GM06990 (cell line): ENCODE measurements around the gene DOCK2.
"Not testable (repeated sequence)": the region's sequence is repeated elsewhere in the genome, so short reads cannot be mapped to it uniquely, and the experiment has no call there.

ENCODE experiments used
- DNase-seq: peaks from one replicate; pipeline ENCODE4 v3.0.0-alpha.2; 2011; ENCODE audit not compliant: insufficient read length; ENCODE audit errors: extremely low read depth
- H3K27me3 ChIP-seq: replicated peaks from 2 replicates; pipeline ENCODE4 v1.6.0; 2011; ENCODE audit warnings: low read length; ENCODE audit not compliant: control insufficient read depth, insufficient read depth
- H3K36me3 ChIP-seq: 2 replicates; pipeline ENCODE4 v1.5.1; 2011; ENCODE audit warnings: low read length; ENCODE audit not compliant: control insufficient read depth, insufficient read depth
- H3K4me3 ChIP-seq: replicated peaks from 2 replicates; pipeline ENCODE4 v1.5.1; 2011; ENCODE audit warnings: low read depth, mild to moderate bottlenecking, control low read depth, low read length
- TF ChIP-seq, protein P1 (sequence below): IDR thresholded peaks from 2 replicates; pipeline ENCODE4 v1.5.1; 2011; ENCODE audit warnings: low read length, control low read depth, mild to moderate bottlenecking, inconsistent platforms; ENCODE audit not compliant: insufficient read depth, poor library complexity, severe bottlenecking

Gene DOCK2

DNA sequence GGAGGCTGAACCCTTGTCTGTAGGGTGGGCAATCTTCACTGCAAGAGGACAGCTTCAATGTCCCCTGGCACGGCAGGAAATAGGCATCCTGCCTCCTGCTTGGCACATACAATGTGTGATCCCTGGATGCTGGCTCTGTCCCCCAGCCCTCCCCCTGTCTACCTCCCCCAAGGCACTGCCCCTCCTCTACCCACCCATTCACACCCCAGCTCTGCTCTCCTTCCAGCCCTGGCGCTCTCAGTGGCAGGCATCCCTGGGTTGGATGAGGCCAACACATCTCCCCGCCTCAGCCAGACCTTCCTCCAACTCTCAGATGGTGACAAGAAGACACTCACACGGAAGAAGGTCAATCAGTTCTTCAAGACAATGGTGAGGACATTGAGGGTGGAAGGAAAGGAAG lies 444.5 kb downstream of the DOCK2 start:
- H3K4me3 ChIP-seq = no peak overlapping the region
- no peak for DNase-seq

DNA sequence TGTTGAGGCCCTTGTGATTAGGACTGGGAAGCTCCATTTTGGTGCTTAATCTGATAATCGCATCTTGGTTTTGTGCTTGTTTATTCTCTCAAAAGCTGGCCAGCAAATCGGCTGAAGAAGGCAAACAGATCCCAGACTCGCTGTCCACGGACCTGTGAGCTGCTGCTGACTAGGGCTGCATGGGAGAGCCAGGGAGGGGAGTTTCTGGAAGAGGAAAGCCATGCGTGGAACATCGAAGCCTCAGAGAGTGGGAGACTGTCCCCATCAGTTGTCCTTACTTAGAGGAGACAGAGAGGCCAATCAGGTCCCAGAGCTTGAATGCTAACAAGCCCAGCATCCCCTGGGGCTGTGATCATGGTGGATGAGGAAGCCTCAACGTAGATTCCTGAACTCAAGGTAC lies 445.6 kb downstream of the DOCK2 start:
- Histone ChIP-seq H3K27me3 (no peaks in the 10 kb centered on the region), H3K36me3 (peaks cover 48% of the 10 kb centered on the region), H3K4me3 (no peak overlapping the region)
- TF ChIP-seq, protein P1, sequence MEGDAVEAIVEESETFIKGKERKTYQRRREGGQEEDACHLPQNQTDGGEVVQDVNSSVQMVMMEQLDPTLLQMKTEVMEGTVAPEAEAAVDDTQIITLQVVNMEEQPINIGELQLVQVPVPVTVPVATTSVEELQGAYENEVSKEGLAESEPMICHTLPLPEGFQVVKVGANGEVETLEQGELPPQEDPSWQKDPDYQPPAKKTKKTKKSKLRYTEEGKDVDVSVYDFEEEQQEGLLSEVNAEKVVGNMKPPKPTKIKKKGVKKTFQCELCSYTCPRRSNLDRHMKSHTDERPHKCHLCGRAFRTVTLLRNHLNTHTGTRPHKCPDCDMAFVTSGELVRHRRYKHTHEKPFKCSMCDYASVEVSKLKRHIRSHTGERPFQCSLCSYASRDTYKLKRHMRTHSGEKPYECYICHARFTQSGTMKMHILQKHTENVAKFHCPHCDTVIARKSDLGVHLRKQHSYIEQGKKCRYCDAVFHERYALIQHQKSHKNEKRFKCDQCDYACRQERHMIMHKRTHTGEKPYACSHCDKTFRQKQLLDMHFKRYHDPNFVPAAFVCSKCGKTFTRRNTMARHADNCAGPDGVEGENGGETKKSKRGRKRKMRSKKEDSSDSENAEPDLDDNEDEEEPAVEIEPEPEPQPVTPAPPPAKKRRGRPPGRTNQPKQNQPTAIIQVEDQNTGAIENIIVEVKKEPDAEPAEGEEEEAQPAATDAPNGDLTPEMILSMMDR = no peak
- DNase-seq = no peak

More for the DNA sequence above, 444.5 kb downstream of the DOCK2 start:
- Histone ChIP-seq H3K27me3 (no peaks in the 10 kb centered on the region), H3K36me3 (peaks cover 47% of the 10 kb centered on the region)
- TF ChIP-seq, protein P1 = no peak

DNA sequence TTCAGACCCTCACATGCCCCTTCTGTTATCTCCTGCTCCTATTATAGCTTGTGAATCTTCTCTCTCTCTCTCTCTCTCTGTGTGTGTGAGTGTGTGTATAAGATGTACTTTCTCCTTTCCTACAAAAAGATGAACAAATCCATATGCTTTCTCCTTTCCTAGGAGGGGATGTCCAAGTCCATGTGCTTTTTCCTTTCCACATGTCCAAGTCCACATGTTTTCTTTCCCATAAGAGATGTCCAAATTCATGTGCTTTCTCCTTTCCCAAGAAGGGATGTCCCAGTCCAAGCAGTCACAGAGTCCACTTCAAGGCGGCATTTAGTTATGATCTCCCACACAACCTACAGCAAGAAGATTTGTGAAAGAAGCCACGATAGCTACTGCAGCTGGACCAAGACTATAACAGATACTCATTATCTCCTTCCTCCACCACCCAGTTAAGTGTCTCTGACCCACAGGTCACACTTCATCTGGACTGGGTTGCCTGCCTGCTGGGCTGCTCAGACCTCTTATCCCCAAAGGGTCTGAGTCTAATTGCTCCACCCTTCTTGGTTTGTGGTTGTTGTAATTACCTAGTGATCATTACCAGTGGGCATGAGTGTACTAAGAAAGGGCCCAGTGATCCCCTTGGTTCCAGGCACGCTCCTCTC lies 450.2 kb downstream of the DOCK2 start:
- TF ChIP-seq, protein P1 = no peak
- Histone ChIP-seq H3K36me3 (peaks cover 17% of the 10 kb centered on the region), H3K4me3 (no peak overlapping the region), H3K27me3 (no peaks in the 10 kb centered on the region)
- no peak for DNase-seq

DNA sequence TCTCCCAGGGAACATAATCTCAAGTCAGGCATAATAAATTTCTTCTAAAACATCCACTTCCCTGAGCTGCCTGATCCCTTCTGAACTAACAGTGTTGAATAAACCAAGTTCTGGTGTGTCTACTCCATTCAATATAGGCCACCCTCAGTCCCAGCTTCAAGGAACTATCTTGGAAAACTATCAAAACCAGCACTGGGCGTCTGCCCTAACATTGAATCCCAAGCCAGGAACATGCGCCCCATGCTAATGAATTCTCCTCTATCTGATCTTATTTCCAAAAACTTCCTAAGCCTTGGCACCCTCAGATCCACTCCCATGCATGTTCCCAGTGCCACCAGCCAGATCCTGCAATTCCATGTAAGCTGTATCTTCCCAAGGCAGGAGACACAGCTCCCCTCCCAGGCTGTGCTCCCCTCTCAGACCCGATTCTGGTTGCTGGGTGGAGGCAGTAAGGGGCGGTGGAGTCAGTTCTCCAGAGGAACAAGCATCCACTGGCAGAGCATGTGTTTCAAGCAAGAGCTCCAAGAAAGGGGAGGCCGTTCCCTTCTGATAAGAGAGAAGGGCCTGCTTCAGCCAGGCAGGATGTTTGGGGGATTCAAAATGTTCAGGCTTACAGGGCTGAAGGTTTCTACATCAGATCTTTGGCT lies 455.5 kb downstream of the DOCK2 start:
- Histone ChIP-seq H3K27me3 (no peaks in the 10 kb centered on the region), H3K36me3 (no peaks in the 10 kb centered on the region; the same call in 1 of the 2 replicates), H3K4me3 (no peak overlapping the region)
- no peak for DNase-seq
- TF ChIP-seq, protein P1 = no peak

DNA sequence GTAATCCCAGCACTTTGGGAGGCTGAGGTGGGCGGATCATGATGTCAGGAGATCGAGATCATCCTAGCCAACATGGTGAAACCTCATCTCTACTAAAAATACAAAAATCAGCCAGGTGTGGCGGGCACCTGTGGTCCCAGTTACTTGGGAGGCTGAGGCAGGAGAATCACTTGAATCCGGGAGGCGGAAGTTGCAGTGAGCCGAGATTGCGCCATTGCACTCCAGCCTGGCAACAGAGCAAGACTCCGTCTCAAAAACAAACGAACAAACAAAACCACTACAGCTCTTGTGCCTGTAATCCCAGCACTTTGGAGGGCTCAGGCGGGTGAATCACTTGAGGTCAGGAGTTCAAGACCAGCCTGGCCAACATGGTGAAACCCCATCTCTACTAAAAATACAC lies 457.3 kb downstream of the DOCK2 start:
- H3K4me3 ChIP-seq, DNase-seq, H3K36me3 ChIP-seq, H3K27me3 ChIP-seq: not testable (repeated sequence)

DNA sequence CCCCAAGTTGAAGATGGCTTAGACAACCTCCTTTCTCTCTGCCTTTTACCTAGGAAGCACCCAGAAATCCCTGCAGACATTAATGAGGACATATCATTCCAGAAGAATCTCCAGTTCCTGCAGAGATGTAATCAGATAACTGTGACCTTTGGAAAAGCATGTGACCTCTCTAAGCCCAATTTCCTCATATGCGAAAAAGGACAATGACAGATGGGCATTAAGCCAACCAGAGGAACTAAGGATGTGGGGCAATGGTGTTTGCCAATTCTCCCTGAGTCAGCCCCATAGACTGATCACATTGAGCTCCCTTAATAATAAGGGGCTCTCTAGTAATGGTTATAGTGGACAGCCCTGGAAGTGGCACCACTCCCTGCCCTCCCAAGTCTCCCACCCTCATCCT lies 458.6 kb downstream of the DOCK2 start:
- no peak for DNase-seq
- H3K4me3 ChIP-seq = no peak overlapping the region
- H3K27me3 ChIP-seq = no peaks in the 10 kb centered on the region
- TF ChIP-seq, protein P1 = no peak
- H3K36me3 ChIP-seq = no peaks in the 10 kb centered on the region
